H1 (cell line): ENCODE results near the gene HMGCLL1. TPM values are rescaled to one million over a fixed set of nuclear protein-coding genes. Genes with fewer than 3 reads are reported as not detected.

Experiments
- CTCF ChIA-PET: fragments of 300-600 bp; sonication (Branson Sonifier 250); formaldehyde crosslinking; loops from one replicate; lab custom pipeline; 2021; ENCODE audit not compliant: partially characterized antibody; lab: Charles Lee
- POLR2A ChIA-PET: fragments of 300-600 bp; sonication (Branson Sonifier 250); formaldehyde crosslinking; loops from one replicate; lab custom pipeline; 2021; ENCODE audit warnings: inconsistent platforms; ENCODE audit not compliant: partially characterized antibody; lab: Charles Lee
- DNase-seq, 2 experiments: peaks; one replicate each; pipeline versions ENCODE4 v3.0.0 to v3.0.0-alpha.2; 2010 to 2022; ENCODE audit warnings: low spot score in 2 of 2, low read depth in 1 of 2, mixed read lengths in 1 of 2
- FAIRE-seq: peaks from 2 replicates; lab custom pipeline; 2011; peaks lifted over from hg19 to GRCh38; lab: Jason Lieb, UNC
- H2AFZ ChIP-seq: 2 replicates; pipeline ENCODE4 v1.8.1; 2012; ENCODE audit warnings: low read length, inconsistent platforms
- H2AK5ac ChIP-seq: 2 replicates; pipeline ENCODE4 v1.6.1; 2013; ENCODE audit warnings: low read depth, low read length
- H2BK120ac ChIP-seq: replicated peaks from 2 replicates; pipeline ENCODE3; 2013; ENCODE audit warnings: low read depth, low read length, inconsistent platforms
- H2BK12ac ChIP-seq: 2 replicates; pipeline ENCODE4 v1.6.1; 2013; ENCODE audit warnings: low read depth, low read length
- H2BK15ac ChIP-seq: 2 replicates; pipeline ENCODE4 v1.6.1; 2013; ENCODE audit warnings: low read length
- H2BK20ac ChIP-seq: 2 replicates; pipeline ENCODE4 v1.6.1; 2013; ENCODE audit warnings: low read length
- H2BK5ac ChIP-seq: 2 replicates; pipeline ENCODE4 v1.6.1; 2013; ENCODE audit warnings: low read depth, low read length
- H3K14ac ChIP-seq: 2 replicates; pipeline ENCODE4 v1.6.1; 2013; ENCODE audit warnings: inconsistent platforms; ENCODE audit not compliant: insufficient read length
- H3K18ac ChIP-seq: 2 replicates; pipeline ENCODE4 v1.6.1; 2013; ENCODE audit warnings: low read length; ENCODE audit errors: extremely low read depth
- H3K23ac ChIP-seq: 2 replicates; pipeline ENCODE4 v1.6.1; 2013; ENCODE audit warnings: inconsistent platforms; ENCODE audit not compliant: insufficient read length
- H3K23me2 ChIP-seq: 2 replicates; pipeline ENCODE4 v1.6.1; 2013; ENCODE audit warnings: low read depth, low read length
- H3K27ac ChIP-seq: 2 replicates; pipeline ENCODE4 v1.6.1; 2011; ENCODE audit warnings: low read depth, low read length, inconsistent platforms
- H3K27me3 ChIP-seq, 4 experiments: replicated peaks in 1 of 4; 1 replicate in 1 of 4; 2 replicates in 3 of 4; pipeline versions ENCODE4 v1.6.1 to v1.8.1; 2011 to 2013; ENCODE audit warnings: low read length in 3 of 4, mild to moderate bottlenecking in 3 of 4, inconsistent platforms in 2 of 4, mixed read lengths in 2 of 4, moderate library complexity in 1 of 4; ENCODE audit not compliant: control insufficient read depth in 3 of 4, insufficient read depth in 3 of 4; ENCODE audit errors: extremely low read depth in 1 of 4
- H3K36me3 ChIP-seq, 4 experiments: 2 replicates each; pipeline versions ENCODE4 v1.6.1 to v1.8.1; 2011 to 2013; ENCODE audit warnings: mild to moderate bottlenecking in 4 of 4, low read length in 3 of 4, moderate library complexity in 2 of 4, control low read depth in 1 of 4, inconsistent platforms in 1 of 4; ENCODE audit not compliant: insufficient read depth in 4 of 4, control insufficient read depth in 2 of 4
- H3K4ac ChIP-seq: replicated peaks from 2 replicates; pipeline ENCODE3; 2013; ENCODE audit warnings: low read length, low read depth, mixed read lengths, inconsistent platforms; ENCODE audit not compliant: insufficient read length
- H3K4me1 ChIP-seq, 4 experiments: replicated peaks in 1 of 4; 1 replicate in 1 of 4; 2 replicates in 3 of 4; pipeline versions ENCODE4 v1.6.1 to v1.8.1; 2011 to 2013; ENCODE audit warnings: low read length in 3 of 4, inconsistent platforms in 2 of 4, mixed read lengths in 1 of 4; ENCODE audit not compliant: insufficient read depth in 4 of 4, control insufficient read depth in 3 of 4
- H3K4me2 ChIP-seq, 2 experiments: 2 replicates each; pipeline versions ENCODE4 v1.6.1 to v1.8.1; 2011 to 2013; ENCODE audit warnings: low read depth in 2 of 2, low read length in 2 of 2, control low read depth in 1 of 2, inconsistent platforms in 1 of 2, mild to moderate bottlenecking in 1 of 2; ENCODE audit not compliant: insufficient read depth in 1 of 2
- H3K4me3 ChIP-seq, 4 experiments: fragments of 200-600, 300-600 bp in 1 of 4; sonication (generic), shearing (Covaris generic), sonication (Bioruptor Twin) in 1 of 4; 2 replicates each; pipeline versions ENCODE4 v1.5.1 to v1.8.1; 2011 to 2016; ENCODE audit warnings: low read length in 4 of 4, low read depth in 3 of 4, control low read depth in 2 of 4, inconsistent platforms in 2 of 4, mild to moderate bottlenecking in 2 of 4, mixed read lengths in 1 of 4, moderate library complexity in 1 of 4; ENCODE audit not compliant: insufficient read depth in 2 of 4; ENCODE audit errors: extremely low read depth in 1 of 4
- H3K56ac ChIP-seq: replicated peaks from 2 replicates; pipeline ENCODE3; 2013; ENCODE audit warnings: low read depth, mild to moderate bottlenecking, mixed read lengths, low read length, inconsistent platforms; ENCODE audit not compliant: insufficient read length
- H3K79me1 ChIP-seq: 2 replicates; pipeline ENCODE4 v1.6.1; 2013; ENCODE audit warnings: low read depth, low read length, control low read depth
- H3K79me2 ChIP-seq, 2 experiments: 2 replicates each; pipeline versions ENCODE4 v1.6.1 to v1.8.1; 2012 to 2013; ENCODE audit warnings: low read length in 2 of 2, mild to moderate bottlenecking in 2 of 2, inconsistent platforms in 1 of 2; ENCODE audit not compliant: insufficient read depth in 2 of 2, control insufficient read depth in 1 of 2
- H3K9ac ChIP-seq, 4 experiments: replicated peaks in 1 of 4; 1 replicate in 1 of 4; 2 replicates in 3 of 4; pipeline versions ENCODE4 v1.6.1 to v1.8.1; 2011 to 2013; ENCODE audit warnings: low read depth in 3 of 4, low read length in 3 of 4, control low read depth in 2 of 4, mild to moderate bottlenecking in 2 of 4, moderate library complexity in 2 of 4, inconsistent platforms in 1 of 4; ENCODE audit errors: extremely low read depth in 1 of 4
- H3K9me3 ChIP-seq, 2 experiments: 2 replicates each; pipeline versions ENCODE4 v1.6.1 to v1.8.1; 2012 to 2013; ENCODE audit warnings: mild to moderate bottlenecking in 2 of 2, moderate library complexity in 2 of 2, control low read depth in 1 of 2, inconsistent platforms in 1 of 2, low read depth in 1 of 2, low read length in 1 of 2, mixed read lengths in 1 of 2; ENCODE audit not compliant: insufficient read depth in 2 of 2
- H4K20me1 ChIP-seq, 2 experiments: replicated peaks in 1 of 2; 2 replicates each; pipeline versions ENCODE3 to v1.8.1; 2011 to 2013; ENCODE audit warnings: inconsistent platforms in 2 of 2, low read length in 2 of 2, mild to moderate bottlenecking in 1 of 2; ENCODE audit not compliant: insufficient read depth in 2 of 2, control insufficient read depth in 1 of 2
- H4K5ac ChIP-seq: 2 replicates; pipeline ENCODE4 v1.6.1; 2013; ENCODE audit warnings: low read length, low read depth, mixed read lengths, inconsistent platforms; ENCODE audit not compliant: insufficient read length
- H4K8ac ChIP-seq: 2 replicates; pipeline ENCODE4 v1.8.0; 2013; ENCODE audit warnings: mild to moderate bottlenecking, moderate library complexity, low read length, inconsistent platforms; ENCODE audit not compliant: insufficient read depth; ENCODE audit errors: extremely low read depth
- H4K91ac ChIP-seq: replicated peaks from 2 replicates; pipeline ENCODE3; 2013; ENCODE audit warnings: low read length, mixed read lengths, inconsistent platforms; ENCODE audit not compliant: insufficient read length
- BCL11A ChIP-seq, 2 experiments: IDR thresholded peaks; one replicate each; pipeline ENCODE4 v1.6.1; 2011; ENCODE audit warnings: low read depth in 2 of 2, low read length in 2 of 2, mild to moderate bottlenecking in 2 of 2
- BRCA1 ChIP-seq: IDR thresholded peaks from 2 replicates; pipeline ENCODE4 v1.6.1; 2012; ENCODE audit warnings: low read depth, low read length, improper control_type of control experiment
- CBX5 ChIP-seq: fragments of 300-800, 300-1000 bp; sonication (generic); IDR thresholded peaks from 2 replicates; pipeline ENCODE4 v1.7.1; 2016; ENCODE audit warnings: antibody characterized with exemption, low read length, low read depth
- HDAC6 ChIP-seq: IDR thresholded peaks from one replicate; pipeline ENCODE4 v1.7.1; 2012; ENCODE audit warnings: low read depth, mild to moderate bottlenecking, inconsistent platforms, low read length, moderate library complexity
- RFX5 ChIP-seq: IDR thresholded peaks from 2 replicates; pipeline ENCODE4 v1.6.1; 2011; ENCODE audit warnings: low read depth, low read length, improper control_type of control experiment, borderline replicate concordance
- RXRA ChIP-seq: IDR thresholded peaks from 2 replicates; pipeline ENCODE4 v1.6.1; 2011; ENCODE audit warnings: low read depth, mild to moderate bottlenecking, low read length, moderate library complexity; ENCODE audit not compliant: insufficient read depth
- SIRT6 ChIP-seq: IDR thresholded peaks from one replicate; pipeline ENCODE4 v1.7.1; 2012; ENCODE audit warnings: low read length, inconsistent platforms
- SIX5 ChIP-seq: IDR thresholded peaks from 2 replicates; pipeline ENCODE4 v1.6.1; 2011; ENCODE audit warnings: mild to moderate bottlenecking, low read depth, low read length
- SP4 ChIP-seq: IDR thresholded peaks from 2 replicates; pipeline ENCODE4 v1.6.1; 2012; ENCODE audit warnings: low read length, inconsistent platforms
- SUZ12 ChIP-seq: fragments of 200-600 bp; sonication (generic); IDR thresholded peaks from 2 replicates; pipeline ENCODE4 v1.6.1; 2012; ENCODE audit warnings: mild to moderate bottlenecking, inconsistent platforms, low read length, moderate library complexity, mixed read lengths
- TAF7 ChIP-seq: optimal IDR thresholded peaks from 2 replicates; pipeline ENCODE3; 2011; ENCODE audit warnings: low read depth, mild to moderate bottlenecking, inconsistent platforms, low read length, moderate library complexity, borderline replicate concordance
- YY1 ChIP-seq: IDR thresholded peaks from 2 replicates; pipeline ENCODE4 v1.6.1; 2011; ENCODE audit warnings: low read depth, mild to moderate bottlenecking, low read length
- WGBS, 2 experiments: shearing (Covaris generic) in 1 of 2; methylation state at CpG; one replicate each; pipeline versions ENCODE4 v1.1.6 to v1.1.7; 2013 to 2015; ENCODE audit warnings: low lambda C conversion rate in 2 of 2, mixed read lengths in 2 of 2, inconsistent platforms in 1 of 2, low coverage in 1 of 2, missing lambda C conversion rate in 1 of 2; ENCODE audit not compliant: insufficient replicate concordance in 2 of 2, insufficient coverage in 1 of 2, insufficient read length in 1 of 2; ENCODE audit errors: extremely low coverage in 1 of 2, missing lambda C conversion rate in 1 of 2; 5-methylcytosine and 5-hydroxymethylcytosine counted together
- polyA plus RNA-seq, 7 experiments: library from polyadenylated mRNA; depleted of rRNA in 3 of 7; stranded (reverse) in 5 of 7; unstranded in 2 of 7; fragments of >200 nt in 5 of 7; fragments of 200-250 nt in 2 of 7; gene quantifications; 1 replicate in 5 of 7; 2 replicates in 1 of 7; 4 replicates in 1 of 7; pipeline versions ENCODE4 v1.2.1 to v1.2.3, GENCODE V29; 2011 to 2013; ENCODE audit warnings: missing spikeins in 2 of 7, mixed read lengths in 2 of 7
- total RNA-seq: library from RNA; stranded (reverse); fragmentation: NEBNext Ultra II Directional; extraction: Animal tissue kit (Norgen Biotek cat#: 25700); gene quantifications from 2 replicates; pipeline ENCODE4 v1.2.1, GENCODE V29; 2021

The HMGCLL1 gene
- total and polyA plus RNA-seq, 2 of the 8 experiments (the other 6 are each of a cell fraction or from before 2014, with no cell fraction given), result 0.06 to 0.41 TPM

- H3K23ac ChIP-seq, result no peak overlapping the region
- no peak overlapping the region for H3K9ac ChIP-seq
- no peaks in the 10 kb centered on the region for H3K4me1 ChIP-seq
- CTCF ChIA-PET, result interaction anchor here (0.6 kb wide), 1 partner anchor 12 kb away, joined by 3 read pairs; no protein-coding TSS in a partner anchor
- H3K79me1 ChIP-seq, result no peaks in the 10 kb centered on the region
- no peak for FAIRE-seq
- no peak overlapping the region for H4K91ac ChIP-seq
- H3K79me2 ChIP-seq, result no peaks in the 10 kb centered on the region
- no peak for DNase-seq
- H2AFZ ChIP-seq, result no peak overlapping the region
- no peaks in the 10 kb centered on the region for H4K20me1 ChIP-seq
- H2BK15ac ChIP-seq, result no peak overlapping the region
- no peak overlapping the region for H4K8ac ChIP-seq
- no peak overlapping the region for H4K5ac ChIP-seq
- TF ChIP-seq RFX5 (no peak), BRCA1 (no peak), SUZ12 (no peak), CBX5 (no peak), SP4 (no peak), SIRT6 (no peak), BCL11A (IDR thresholded peaks at IDR 0.05; ENCODE audit: low read depth in 2 of 2, low read length in 2 of 2) (no peak), YY1 (no peak), TAF7 (no peak), RXRA (no peak), SIX5 (no peak), HDAC6 (no peak)
- H3K18ac ChIP-seq, result no peak overlapping the region
- no peak overlapping the region for H3K4me2 ChIP-seq
- no peak overlapping the region for H2BK20ac ChIP-seq
- H2BK120ac ChIP-seq, result no peak overlapping the region
- no peak overlapping the region for H2BK5ac ChIP-seq
- H3K56ac ChIP-seq, result no peak overlapping the region
- no peaks in the 10 kb centered on the region for H3K36me3 ChIP-seq
- no peak overlapping the region for H2AK5ac ChIP-seq
- peaks cover 0 to 1% (median 0%) of the 10 kb centered on the region in 4 experiments; a peak in 1 of 7 replicates for H3K27me3 ChIP-seq
- H3K4me3 ChIP-seq, result no peak overlapping the region
- no peaks in the 10 kb centered on the region for H3K23me2 ChIP-seq
- WGBS, 2 experiments, result 93% methylated on average over 3 of the region's 3 CpGs; no CpG with 5 or more reads in 1 of the 2 experiments
- H3K4ac ChIP-seq, result no peak overlapping the region
- H3K9me3 ChIP-seq, result no peaks in the 10 kb centered on the region
- no peak overlapping the region for H3K14ac ChIP-seq
- no peak overlapping the region for H2BK12ac ChIP-seq
- H3K27ac ChIP-seq, result no peak overlapping the region
- POLR2A ChIA-PET, result no interaction called here
Measured at GRCh38 chr6:55495277-55495676, 83.7 kb downstream of the HMGCLL1 start.
